IMR-90 (cell line): ENCODE measurements around the gene OR51T1. TPM values are rescaled to one million over a fixed set of nuclear protein-coding genes. Genes with fewer than 3 reads are reported as not detected.

Source experiments
- ATAC-seq: fragments of 200-7000 bp; cut with Tn5 transposase; 2 replicates; pipeline ENCODE4 v1.9.1; 2020; ENCODE audit warnings: low read depth, mild to moderate bottlenecking, moderate library complexity
- BruUV-seq: library from RNA; stranded (reverse); fragments of 400-500 nt; replicated peaks from 2 replicates; lab custom pipeline; 2021; lab: Mats Ljungman, UMichigan
- CTCF ChIA-PET: fragments of 300-600 bp; formaldehyde crosslinking; extraction: SDS; loops from one replicate; lab custom pipeline; 2021; ENCODE audit warnings: antibody characterized with exemption; lab: Yijun Ruan, JAX
- POLR2A ChIA-PET: fragments of 300-600 bp; sonication (Branson Sonifier 250); formaldehyde crosslinking; loops from one replicate; lab custom pipeline; 2022; ENCODE audit warnings: antibody characterized with exemption; ENCODE audit not compliant: unreplicated experiment; lab: Charles Lee
- DNase-seq: peaks from one replicate; pipeline ENCODE4 v3.0.0; 2013
- H2AFZ ChIP-seq: replicated peaks from 2 replicates; pipeline ENCODE3; 2013; ENCODE audit warnings: low read length, mild to moderate bottlenecking; ENCODE audit not compliant: poor library complexity
- H2AK5ac ChIP-seq: 2 replicates; pipeline ENCODE4 v1.6.1; 2013; ENCODE audit warnings: low read depth, low read length, inconsistent platforms
- H2AK9ac ChIP-seq: replicated peaks from 2 replicates; pipeline ENCODE3; 2013; ENCODE audit warnings: mild to moderate bottlenecking, low read depth, low read length, moderate library complexity; ENCODE audit not compliant: poor library complexity
- H2BK120ac ChIP-seq: 2 replicates; pipeline ENCODE4 v1.6.1; 2013; ENCODE audit warnings: low read depth, low read length, inconsistent platforms
- H2BK15ac ChIP-seq: 3 replicates; pipeline ENCODE4 v1.6.1; 2013; ENCODE audit warnings: low read depth, low read length, inconsistent platforms
- H2BK20ac ChIP-seq: 2 replicates; pipeline ENCODE4 v1.6.1; 2013; ENCODE audit warnings: low read depth, mild to moderate bottlenecking, inconsistent platforms, low read length, moderate library complexity
- H2BK5ac ChIP-seq: 2 replicates; pipeline ENCODE4 v1.6.1; 2013; ENCODE audit warnings: mild to moderate bottlenecking, low read depth, low read length, inconsistent platforms; ENCODE audit not compliant: poor library complexity, severe bottlenecking
- H3K14ac ChIP-seq: replicated peaks from 2 replicates; pipeline ENCODE4 v1.6.1; 2013; ENCODE audit warnings: low read depth, low read length, inconsistent platforms
- H3K18ac ChIP-seq: 2 replicates; pipeline ENCODE4 v1.6.1; 2013; ENCODE audit warnings: low read depth, low read length, control low read depth
- H3K23ac ChIP-seq: 2 replicates; pipeline ENCODE4 v1.6.1; 2013; ENCODE audit warnings: low read depth, low read length, inconsistent platforms
- H3K27ac ChIP-seq: 2 replicates; pipeline ENCODE4 v1.5.1; 2013; ENCODE audit warnings: mild to moderate bottlenecking, control low read depth, low read length; ENCODE audit not compliant: insufficient read depth
- H3K27me3 ChIP-seq: 2 replicates; pipeline ENCODE4 v1.6.1; 2013; ENCODE audit warnings: low read length; ENCODE audit not compliant: control insufficient read depth, insufficient read depth
- H3K36me3 ChIP-seq: 2 replicates; pipeline ENCODE4 v1.6.1; 2013; ENCODE audit warnings: low read length, mixed read lengths; ENCODE audit not compliant: control insufficient read depth, insufficient read depth
- H3K4ac ChIP-seq: 2 replicates; pipeline ENCODE4 v1.6.1; 2013; ENCODE audit warnings: low read depth, low read length, inconsistent platforms
- H3K4me1 ChIP-seq: 2 replicates; pipeline ENCODE4 v1.6.1; 2013; ENCODE audit warnings: low read length, mixed read lengths; ENCODE audit not compliant: control insufficient read depth, insufficient read depth
- H3K4me2 ChIP-seq: 2 replicates; pipeline ENCODE4 v1.6.1; 2013; ENCODE audit warnings: low read depth, mild to moderate bottlenecking, control low read depth, low read length, moderate library complexity
- H3K4me3 ChIP-seq: 2 replicates; pipeline ENCODE4 v1.5.1; 2013; ENCODE audit warnings: low read depth, mild to moderate bottlenecking, control low read depth, low read length, moderate library complexity; ENCODE audit not compliant: insufficient read depth
- H3K56ac ChIP-seq: 2 replicates; pipeline ENCODE4 v1.6.1; 2013; ENCODE audit warnings: low read length, inconsistent platforms; ENCODE audit not compliant: insufficient read depth; ENCODE audit errors: extremely low read depth
- H3K79me1 ChIP-seq, 2 experiments: 2 replicates each; pipeline ENCODE4 v1.6.1; 2013; ENCODE audit warnings: low read length in 2 of 2, inconsistent platforms in 1 of 2, low read depth in 1 of 2
- H3K9ac ChIP-seq: 2 replicates; pipeline ENCODE4 v1.6.1; 2013; ENCODE audit warnings: low read depth, low read length, control low read depth
- H3K9me1 ChIP-seq: 2 replicates; pipeline ENCODE4 v1.6.1; 2013; ENCODE audit warnings: low read length, inconsistent platforms; ENCODE audit not compliant: insufficient read depth
- H3K9me3 ChIP-seq: 2 replicates; pipeline ENCODE4 v1.6.1; 2013; ENCODE audit warnings: low read length; ENCODE audit not compliant: control insufficient read depth, insufficient read depth
- H4K20me1 ChIP-seq: 2 replicates; pipeline ENCODE4 v1.6.1; 2013; ENCODE audit warnings: low read length, inconsistent platforms; ENCODE audit not compliant: insufficient read depth
- H4K5ac ChIP-seq: 2 replicates; pipeline ENCODE4 v1.6.1; 2013; ENCODE audit warnings: mild to moderate bottlenecking, low read depth, low read length, control low read depth
- H4K8ac ChIP-seq, 2 experiments: 2 replicates each; pipeline ENCODE4 v1.6.1; 2013; ENCODE audit warnings: low read depth in 2 of 2, low read length in 2 of 2, control low read depth in 1 of 2, inconsistent platforms in 1 of 2
- H4K91ac ChIP-seq: 2 replicates; pipeline ENCODE4 v1.6.1; 2013; ENCODE audit warnings: low read depth, low read length, inconsistent platforms; ENCODE audit not compliant: insufficient read depth
- POLR2A ChIP-seq: IDR thresholded peaks from 2 replicates; pipeline ENCODE4 v1.6.1; 2012; ENCODE audit warnings: mild to moderate bottlenecking, low read depth, low read length
- WGBS, 2 experiments: methylation state at CpG; one replicate each; pipeline versions ENCODE4 v1.1.5 to v1.1.7; 2013; ENCODE audit warnings: missing lambda C conversion rate in 2 of 2; ENCODE audit not compliant: insufficient read length in 1 of 2; ENCODE audit errors: extremely low coverage in 2 of 2; 5-methylcytosine and 5-hydroxymethylcytosine counted together
- dilution Hi-C: fragments of 300-500 bp; cut with HindIII; formaldehyde crosslinking; loops from one replicate; pipeline ENCODE4 v1.14.3; 2018; ENCODE audit warnings: low sequenced_read_pairs; ENCODE audit not compliant: unreplicated experiment
- in situ Hi-C: fragments of 300-500 bp; cut with MboI; formaldehyde crosslinking; loops from 3 replicates; pipeline ENCODE4 v1.14.3; 2019; ENCODE audit warnings: low sequenced_read_pairs, inconsistent platforms, mixed read lengths
- intact Hi-C: fragments of 100-400 bp; cut with micrococcal nuclease; formaldehyde crosslinking; loops from 2 replicates; pipeline ENCODE4 v1.10.0; 2022
- polyA plus RNA-seq, 3 experiments: library from polyadenylated mRNA; depleted of rRNA; stranded (reverse); fragments of >200 nt; gene quantifications; 2 replicates each; pipeline ENCODE4 v1.2.3, GENCODE V29; 2012; ENCODE audit warnings: low replicate concordance in 1 of 3
- total RNA-seq: library from RNA; depleted of rRNA; stranded (reverse); fragments of >200 nt; gene quantifications from 2 replicates; pipeline ENCODE4 v1.2.3, GENCODE V29; 2012

The OR51T1 gene
- total and polyA plus RNA-seq, 2 of the 4 experiments (the other 2 are of a cell fraction) = not detected

- Histone ChIP-seq H3K9me3 (no peaks in the 10 kb centered on the region), H2BK15ac (no peak within 1 kb of the TSS), H3K4ac (no peak within 1 kb of the TSS), H3K9me1 (no peaks in the 10 kb centered on the region), H3K27ac (no peak within 1 kb of the TSS), H2AK5ac (no peak within 1 kb of the TSS), H3K4me2 (no peak within 1 kb of the TSS), H4K8ac (no peak within 1 kb of the TSS), H2BK5ac (no peak within 1 kb of the TSS), H2AK9ac (no peak within 1 kb of the TSS), H3K36me3 (no peaks in the 10 kb centered on the region), H3K56ac (no peak within 1 kb of the TSS), H4K20me1 (no peaks in the 10 kb centered on the region), H4K91ac (no peak within 1 kb of the TSS), H3K18ac (no peak within 1 kb of the TSS), H3K79me1 (no peaks in the 10 kb centered on the region), H3K27me3 (no peaks in the 10 kb centered on the region), H2BK120ac (no peak within 1 kb of the TSS), H3K4me1 (no peaks in the 10 kb centered on the region; the same call in 1 of the 2 replicates), H3K4me3 (no peak within 1 kb of the TSS), H2BK20ac (no peak within 1 kb of the TSS), H3K23ac (no peak within 1 kb of the TSS), H3K14ac (no peak within 1 kb of the TSS), H2AFZ (no peak within 1 kb of the TSS), H4K5ac (no peak within 1 kb of the TSS), H3K9ac (no peak within 1 kb of the TSS)
- ChIA-PET POLR2A (no interaction called here), CTCF (no interaction called here)
- no peak for DNase-seq
- no peak for ATAC-seq
- TF ChIP-seq POLR2A = no peak
- dilution Hi-C loops (no loop called here), in situ Hi-C loops (no loop called here), intact Hi-C loops (no loop called here)
- 60% methylated on average over 1 of the region's 1 CpG; no CpG with 5 or more reads in 1 of the 2 experiments for WGBS, 2 experiments
- BruUV-seq = no TSS peak
Measured at GRCh38 chr11:4924239-4924638, 42.5 kb downstream of the OR51T1 start, which contains the start of gene OR51G1. Gene OR51G1, minus strand, starts transcription at chr11:4924339. Its CDS starts 0 bp downstream, at chr11:4924339.
